Endometrial microvascular endothelial cells (primary cell): ENCODE measurements around the gene ANGPTL5. TPM values are rescaled to one million over a fixed set of nuclear protein-coding genes. Genes with fewer than 3 reads are reported as not detected.
"Not testable (repeated sequence)": the region's sequence is repeated elsewhere in the genome, so short reads cannot be mapped to it uniquely, and the experiment has no call there.

Source experiments
- in situ Hi-C: cut with HindIII; loops from 2 replicates; pipeline ENCODE4 v1.10.0; 2017; ENCODE audit warnings: low sequenced_read_pairs, low pct_unique_long_range_greater_than_20kb; ENCODE audit errors: inconsistent ontology term
- total RNA-seq: library from RNA; depleted of rRNA; stranded (reverse); fragments of >200 nt; gene quantifications from one replicate; pipeline ENCODE4 v1.2.3, GENCODE V29; 2015; ENCODE audit errors: inconsistent ontology term

ANGPTL5 gene
- total RNA-seq, 1 donor from 2014 or later, result not detected

- in situ Hi-C loops, result no loop called here
Observed at GRCh38 chr11:101907815-101908214, 8.5 kb downstream of the ANGPTL5 start.

- in situ Hi-C loops, result no loop called here
Observed at GRCh38 chr11:101894505-101894904, 21.8 kb downstream of the ANGPTL5 start.

GRCh38 chr11:101889767-101890166 is 26.6 kb downstream of the ANGPTL5 start:
- in situ Hi-C loops, result no loop called here

- in situ Hi-C loops, result no loop called here
Observed at GRCh38 chr11:101885631-101886030, 30.7 kb downstream of the ANGPTL5 start.

GRCh38 chr11:101881586-101881985 is 34.7 kb downstream of the ANGPTL5 start:
- in situ Hi-C loops, result no loop called here

- in situ Hi-C loops, result no loop called here
Observed at GRCh38 chr11:101880222-101880621, 36.1 kb downstream of the ANGPTL5 start.

GRCh38 chr11:101872171-101872882 is 44.0 kb downstream of the ANGPTL5 start:
- in situ Hi-C loops, result no loop called here

GRCh38 chr11:101870510-101870909 is 45.8 kb downstream of the ANGPTL5 start:
- in situ Hi-C loops, result no loop called here

GRCh38 chr11:101867951-101868350 is 48.4 kb downstream of the ANGPTL5 start:
- in situ Hi-C loops, result no loop called here

- in situ Hi-C loops, result no loop called here
Observed at GRCh38 chr11:101866619-101867491, 49.5 kb downstream of the ANGPTL5 start.

- in situ Hi-C loops, result no loop called here
Observed at GRCh38 chr11:101864098-101864497, 52.2 kb downstream of the ANGPTL5 start.

- in situ Hi-C loops, result no loop called here
Observed at GRCh38 chr11:101863361-101863760, 53.0 kb downstream of the ANGPTL5 start.

- in situ Hi-C loops, result no loop called here
Observed at GRCh38 chr11:101862391-101863233, 53.7 kb downstream of the ANGPTL5 start.

- in situ Hi-C loops, result no loop called here
Observed at GRCh38 chr11:101860696-101861427, 55.5 kb downstream of the ANGPTL5 start.

- in situ Hi-C loops, result not testable (repeated sequence)
Observed at GRCh38 chr11:101852260-101852659, 64.1 kb downstream of the ANGPTL5 start.

GRCh38 chr11:101848262-101848661 is 68.1 kb downstream of the ANGPTL5 start:
- in situ Hi-C loops, result no loop called here

- in situ Hi-C loops, result no loop called here
Observed at GRCh38 chr11:101844608-101845007, 71.7 kb downstream of the ANGPTL5 start.

GRCh38 chr11:101840704-101841103 is 75.6 kb downstream of the ANGPTL5 start:
- in situ Hi-C loops, result no loop called here
